Mesenchymal stem cell (in vitro differentiated cells and primary cell): ENCODE data around the gene CTSE.

ENCODE experiments used
- DNase-seq: peaks from one replicate; pipeline ENCODE4 v3.0.0-alpha.2; 2013
- H2AFZ ChIP-seq: one replicate; pipeline ENCODE4 v1.6.1; 2013; ENCODE audit warnings: low read depth, mild to moderate bottlenecking, control low read depth, inconsistent platforms, low read length, moderate library complexity
- H2AK5ac ChIP-seq: 2 replicates; pipeline ENCODE4 v1.6.1; 2013; ENCODE audit warnings: low read length, moderate library complexity, mild to moderate bottlenecking, inconsistent platforms; ENCODE audit not compliant: severe bottlenecking
- H2BK120ac ChIP-seq: one replicate; pipeline ENCODE4 v1.6.1; 2013; ENCODE audit warnings: low read depth, mild to moderate bottlenecking, inconsistent platforms, low read length, moderate library complexity
- H2BK12ac ChIP-seq, 2 experiments: one replicate each; pipeline ENCODE4 v1.6.1; 2013; ENCODE audit warnings: inconsistent platforms in 2 of 2, low read length in 2 of 2, mild to moderate bottlenecking in 2 of 2, moderate library complexity in 2 of 2, control low read depth in 1 of 2
- H2BK15ac ChIP-seq: one replicate; pipeline ENCODE4 v1.6.1; 2013; ENCODE audit warnings: mild to moderate bottlenecking, low read depth, inconsistent platforms; ENCODE audit not compliant: poor library complexity, severe bottlenecking
- H2BK5ac ChIP-seq: 2 replicates; pipeline ENCODE4 v1.6.1; 2013; ENCODE audit warnings: low read depth, mild to moderate bottlenecking, low read length, control low read depth, inconsistent platforms; ENCODE audit not compliant: poor library complexity, severe bottlenecking
- H3K14ac ChIP-seq, 2 experiments: one replicate each; pipeline ENCODE4 v1.6.1; 2013; ENCODE audit warnings: inconsistent platforms in 2 of 2, low read length in 2 of 2, control low read depth in 1 of 2, mild to moderate bottlenecking in 1 of 2, moderate library complexity in 1 of 2
- H3K18ac ChIP-seq, 2 experiments: one replicate each; pipeline ENCODE4 v1.6.1; 2013; ENCODE audit warnings: inconsistent platforms in 2 of 2, low read length in 2 of 2, control low read depth in 1 of 2, low read depth in 1 of 2, mild to moderate bottlenecking in 1 of 2
- H3K23ac ChIP-seq, 2 experiments: one replicate each; pipeline ENCODE4 v1.6.1; 2013; ENCODE audit warnings: inconsistent platforms in 2 of 2, low read length in 2 of 2, mild to moderate bottlenecking in 2 of 2, moderate library complexity in 2 of 2, control low read depth in 1 of 2
- H3K27ac ChIP-seq: 2 replicates; pipeline ENCODE4 v1.5.1; 2013; ENCODE audit warnings: mild to moderate bottlenecking, moderate library complexity, low read length, control low read depth, inconsistent platforms; ENCODE audit not compliant: poor library complexity, severe bottlenecking
- H3K27me3 ChIP-seq, 2 experiments: 2 replicates each; pipeline versions ENCODE4 v1.6.1 to v1.7.0; 2013; ENCODE audit warnings: low read length in 2 of 2, mild to moderate bottlenecking in 2 of 2, moderate library complexity in 2 of 2, control low read depth in 1 of 2, inconsistent platforms in 1 of 2; ENCODE audit not compliant: control insufficient read depth in 1 of 2, insufficient read depth in 1 of 2
- H3K36me3 ChIP-seq, 2 experiments: 2 replicates each; pipeline versions ENCODE4 v1.6.1 to v1.7.0; 2013; ENCODE audit warnings: low read length in 2 of 2, control low read depth in 1 of 2, inconsistent platforms in 1 of 2, low read depth in 1 of 2, mild to moderate bottlenecking in 1 of 2; ENCODE audit not compliant: insufficient read depth in 2 of 2, control insufficient read depth in 1 of 2
- H3K4ac ChIP-seq, 2 experiments: one replicate each; pipeline ENCODE4 v1.6.1; 2013; ENCODE audit warnings: inconsistent platforms in 2 of 2, low read length in 2 of 2, mild to moderate bottlenecking in 2 of 2, moderate library complexity in 2 of 2, control low read depth in 1 of 2, low read depth in 1 of 2
- H3K4me1 ChIP-seq: 2 replicates; pipeline ENCODE4 v1.6.1; 2013; ENCODE audit warnings: low read depth, low read length, control low read depth; ENCODE audit not compliant: control insufficient read depth, insufficient read depth
- H3K4me2 ChIP-seq: 2 replicates; pipeline ENCODE4 v1.6.1; 2013; ENCODE audit warnings: low read length, mild to moderate bottlenecking, inconsistent platforms; ENCODE audit not compliant: poor library complexity, severe bottlenecking
- H3K4me3 ChIP-seq, 2 experiments: 2 replicates each; pipeline versions ENCODE4 v1.5.1 to v1.7.0; 2013; ENCODE audit warnings: low read length in 2 of 2, mild to moderate bottlenecking in 2 of 2, control low read depth in 1 of 2, low read depth in 1 of 2; ENCODE audit not compliant: insufficient read depth in 1 of 2
- H3K79me1 ChIP-seq: replicated peaks from 2 replicates; pipeline ENCODE4 v1.6.1; 2013; ENCODE audit warnings: mild to moderate bottlenecking, control low read depth, low read length, inconsistent platforms; ENCODE audit not compliant: poor library complexity, severe bottlenecking
- H3K9ac ChIP-seq: 2 replicates; pipeline ENCODE4 v1.7.0; 2013; ENCODE audit warnings: mild to moderate bottlenecking, low read length, moderate library complexity
- H3K9me3 ChIP-seq: 2 replicates; pipeline ENCODE4 v1.7.0; 2013; ENCODE audit warnings: mild to moderate bottlenecking, low read length; ENCODE audit not compliant: control insufficient read depth
- H4K8ac ChIP-seq: one replicate; pipeline ENCODE4 v1.6.1; 2013; ENCODE audit warnings: inconsistent platforms, mild to moderate bottlenecking, low read length, moderate library complexity
- H4K91ac ChIP-seq: one replicate; pipeline ENCODE4 v1.6.1; 2013; ENCODE audit warnings: mild to moderate bottlenecking, low read length, inconsistent platforms
- WGBS: methylation state at CpG from one replicate; pipeline ENCODE4 v1.1.7; 2013; ENCODE audit warnings: mixed read lengths; 5-methylcytosine and 5-hydroxymethylcytosine counted together

The CTSE gene

GRCh38 chr1:206021008-206021625 is 2.6 kb downstream of the CTSE start:
- Histone ChIP-seq H3K18ac (no peak overlapping the region), H4K8ac (no peak overlapping the region), H3K27ac (no peak overlapping the region), H2BK15ac (no peak overlapping the region), H2BK12ac (no peak overlapping the region), H3K36me3 (no peaks in the 10 kb centered on the region), H3K4me2 (no peak overlapping the region), H3K9ac (no peak overlapping the region), H3K9me3 (no peaks in the 10 kb centered on the region), H3K79me1 (no peaks in the 10 kb centered on the region), H3K14ac (no peak overlapping the region), H3K27me3 (peaks cover 0 to 3% of the 10 kb centered on the region in 2 experiments), H3K4ac (no peak overlapping the region), H3K23ac (no peak overlapping the region), H2AFZ (no peak overlapping the region), H2AK5ac (peak overlapping the region; percentile 45), H2BK5ac (no peak overlapping the region), H3K4me1 (peaks cover 6% of the 10 kb centered on the region), H4K91ac (no peak overlapping the region), H3K4me3 (no peak overlapping the region), H2BK120ac (no peak overlapping the region)
- WGBS: 95% methylated on average over 9 of the region's 9 CpGs
- DNase-seq: no peak

- no peak overlapping the region for H3K18ac ChIP-seq
- H3K4ac ChIP-seq: no peak overlapping the region
- no peak overlapping the region for H3K23ac ChIP-seq
- no peak overlapping the region for H3K4me3 ChIP-seq
- no peak overlapping the region for H2BK5ac ChIP-seq
- H3K27me3 ChIP-seq: peaks cover 0 to 3% of the 10 kb centered on the region in 2 experiments
- H4K91ac ChIP-seq: peak overlapping the region; percentile 21
- no peak overlapping the region for H2BK12ac ChIP-seq
- H2AK5ac ChIP-seq: no peak overlapping the region
- H2BK15ac ChIP-seq: no peak overlapping the region
- H3K4me2 ChIP-seq: no peak overlapping the region
- no peak overlapping the region for H2AFZ ChIP-seq
- no peak overlapping the region for H3K9ac ChIP-seq
- no peaks in the 10 kb centered on the region for H3K9me3 ChIP-seq
- H4K8ac ChIP-seq: no peak overlapping the region
- no peaks in the 10 kb centered on the region for H3K79me1 ChIP-seq
- H3K27ac ChIP-seq: no peak overlapping the region
- no peak for DNase-seq
- H2BK120ac ChIP-seq: no peak overlapping the region
- no peaks in the 10 kb centered on the region for H3K36me3 ChIP-seq
- peaks cover 6% of the 10 kb centered on the region for H3K4me1 ChIP-seq
- no peak overlapping the region for H3K14ac ChIP-seq
- 93% methylated on average over 3 of the region's 4 CpGs for WGBS
Observed at GRCh38 chr1:206020393-206021007, 3.2 kb downstream of the CTSE start.

GRCh38 chr1:206015071-206015470 is 8.6 kb downstream of the CTSE start:
- Histone ChIP-seq H3K4me2 (no peak overlapping the region), H3K18ac (no peak overlapping the region), H4K91ac (no peak overlapping the region), H3K9ac (no peak overlapping the region), H3K9me3 (no peaks in the 10 kb centered on the region), H2BK12ac (no peak overlapping the region), H2BK15ac (no peak overlapping the region), H3K4me3 (no peak overlapping the region), H3K23ac (no peak overlapping the region), H2AK5ac (no peak overlapping the region), H3K36me3 (no peaks in the 10 kb centered on the region), H3K4ac (no peak overlapping the region), H3K79me1 (no peaks in the 10 kb centered on the region), H3K27me3 (no peaks in the 10 kb centered on the region), H2BK5ac (no peak overlapping the region), H4K8ac (no peak overlapping the region), H3K14ac (no peak overlapping the region), H2AFZ (no peak overlapping the region), H2BK120ac (no peak overlapping the region), H3K27ac (no peak overlapping the region), H3K4me1 (peaks cover 1% of the 10 kb centered on the region)
- 67% methylated on average over 1 of the region's 1 CpG for WGBS
- DNase-seq: no peak

- H3K4me3 ChIP-seq: no peak overlapping the region
- no peak overlapping the region for H3K4me2 ChIP-seq
- H4K8ac ChIP-seq: no peak overlapping the region
- H3K79me1 ChIP-seq: no peaks in the 10 kb centered on the region
- H2AK5ac ChIP-seq: no peak overlapping the region
- no peak overlapping the region for H2AFZ ChIP-seq
- no peak overlapping the region for H4K91ac ChIP-seq
- H3K36me3 ChIP-seq: no peaks in the 10 kb centered on the region
- no peak overlapping the region for H3K27ac ChIP-seq
- no peak overlapping the region for H3K18ac ChIP-seq
- no peak overlapping the region for H3K9ac ChIP-seq
- H3K27me3 ChIP-seq: no peaks in the 10 kb centered on the region
- H3K14ac ChIP-seq: no peak overlapping the region
- WGBS: 81% methylated on average over 2 of the region's 5 CpGs
- no peak overlapping the region for H2BK5ac ChIP-seq
- no peak overlapping the region for H2BK120ac ChIP-seq
- no peak overlapping the region for H2BK12ac ChIP-seq
- H2BK15ac ChIP-seq: no peak overlapping the region
- no peak for DNase-seq
- no peaks in the 10 kb centered on the region for H3K9me3 ChIP-seq
- no peak overlapping the region for H3K4ac ChIP-seq
- no peak overlapping the region for H3K23ac ChIP-seq
- H3K4me1 ChIP-seq: peaks cover 1% of the 10 kb centered on the region
Observed at GRCh38 chr1:206014601-206015000, 9.1 kb downstream of the CTSE start.
